ENCODE data around the gene CACNA1B. TPM values are rescaled to one million over a fixed set of nuclear protein-coding genes. Genes with fewer than 3 reads are reported as not detected.
"Not testable (repeated sequence)": the region's sequence is repeated elsewhere in the genome, so short reads cannot be mapped to it uniquely, and the experiment has no call there.

Gene CACNA1B
- polyA plus RNA-seq, 1 of the 3 experiments (the other 2 are of a cell fraction) = 0.03 TPM

- Histone ChIP-seq H3K9me2 (no peaks in the 10 kb centered on the region), H3K27ac (ENCODE audit: low read depth in 2 of 2, low read length in 1 of 2) (no peak overlapping the region), H3K4me2 (no peak overlapping the region), H3F3A (replicated peaks; ENCODE audit: insufficient read depth) (no peaks in the 10 kb centered on the region), H3K9ac (no peak overlapping the region), H3K4me1 (ENCODE audit: control insufficient read depth in 1 of 2, insufficient read depth in 2 of 2, low read depth in 1 of 2, low read length in 1 of 2) (no peaks in the 10 kb centered on the region), H3K4me3 (ENCODE audit: low read depth in 2 of 2, low read length in 1 of 2) (no peak overlapping the region), H3K36me3 (replicated peaks in 1 of 2; ENCODE audit: control insufficient read depth in 1 of 2, insufficient read depth in 2 of 2, low read length in 1 of 2) (no peaks in the 10 kb centered on the region), H4K20me1 (ENCODE audit: insufficient read depth) (no peaks in the 10 kb centered on the region), H2AFZ (ENCODE audit: low read depth) (no peak overlapping the region), H3K9me3 (no peaks in the 10 kb centered on the region), H3K27me3 (ENCODE audit: insufficient read depth) (no peaks in the 10 kb centered on the region), H3K79me2 (ENCODE audit: insufficient read depth) (no peaks in the 10 kb centered on the region)
- no peak for DNase-seq
- no peak for TF ChIP-seq NRF1 (IDR thresholded peaks at IDR 0.05; ENCODE audit: low read depth, low read length)
- TF ChIP-seq, protein P1, sequence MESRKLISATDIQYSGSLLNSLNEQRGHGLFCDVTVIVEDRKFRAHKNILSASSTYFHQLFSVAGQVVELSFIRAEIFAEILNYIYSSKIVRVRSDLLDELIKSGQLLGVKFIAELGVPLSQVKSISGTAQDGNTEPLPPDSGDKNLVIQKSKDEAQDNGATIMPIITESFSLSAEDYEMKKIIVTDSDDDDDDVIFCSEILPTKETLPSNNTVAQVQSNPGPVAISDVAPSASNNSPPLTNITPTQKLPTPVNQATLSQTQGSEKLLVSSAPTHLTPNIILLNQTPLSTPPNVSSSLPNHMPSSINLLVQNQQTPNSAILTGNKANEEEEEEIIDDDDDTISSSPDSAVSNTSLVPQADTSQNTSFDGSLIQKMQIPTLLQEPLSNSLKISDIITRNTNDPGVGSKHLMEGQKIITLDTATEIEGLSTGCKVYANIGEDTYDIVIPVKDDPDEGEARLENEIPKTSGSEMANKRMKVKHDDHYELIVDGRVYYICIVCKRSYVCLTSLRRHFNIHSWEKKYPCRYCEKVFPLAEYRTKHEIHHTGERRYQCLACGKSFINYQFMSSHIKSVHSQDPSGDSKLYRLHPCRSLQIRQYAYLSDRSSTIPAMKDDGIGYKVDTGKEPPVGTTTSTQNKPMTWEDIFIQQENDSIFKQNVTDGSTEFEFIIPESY (IDR thresholded peaks at IDR 0.05; ENCODE audit: borderline replicate concordance, low read depth) = no peak
- no peak for TF ChIP-seq POLR2AphosphoS5 (IDR thresholded peaks at IDR 0.05; ENCODE audit: low read depth, low read length)
- no peak for TF ChIP-seq FOXM1 (IDR thresholded peaks at IDR 0.05; ENCODE audit: low read depth)
- TF ChIP-seq, protein P2, sequence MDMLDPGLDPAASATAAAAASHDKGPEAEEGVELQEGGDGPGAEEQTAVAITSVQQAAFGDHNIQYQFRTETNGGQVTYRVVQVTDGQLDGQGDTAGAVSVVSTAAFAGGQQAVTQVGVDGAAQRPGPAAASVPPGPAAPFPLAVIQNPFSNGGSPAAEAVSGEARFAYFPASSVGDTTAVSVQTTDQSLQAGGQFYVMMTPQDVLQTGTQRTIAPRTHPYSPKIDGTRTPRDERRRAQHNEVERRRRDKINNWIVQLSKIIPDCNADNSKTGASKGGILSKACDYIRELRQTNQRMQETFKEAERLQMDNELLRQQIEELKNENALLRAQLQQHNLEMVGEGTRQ (IDR thresholded peaks at IDR 0.05; ENCODE audit: borderline replicate concordance, low read depth, low read length) = no peak
- TF ChIP-seq CHD2 (IDR thresholded peaks at IDR 0.05; ENCODE audit: low read length, partially characterized antibody) = no peak
- TF ChIP-seq, protein P3, sequence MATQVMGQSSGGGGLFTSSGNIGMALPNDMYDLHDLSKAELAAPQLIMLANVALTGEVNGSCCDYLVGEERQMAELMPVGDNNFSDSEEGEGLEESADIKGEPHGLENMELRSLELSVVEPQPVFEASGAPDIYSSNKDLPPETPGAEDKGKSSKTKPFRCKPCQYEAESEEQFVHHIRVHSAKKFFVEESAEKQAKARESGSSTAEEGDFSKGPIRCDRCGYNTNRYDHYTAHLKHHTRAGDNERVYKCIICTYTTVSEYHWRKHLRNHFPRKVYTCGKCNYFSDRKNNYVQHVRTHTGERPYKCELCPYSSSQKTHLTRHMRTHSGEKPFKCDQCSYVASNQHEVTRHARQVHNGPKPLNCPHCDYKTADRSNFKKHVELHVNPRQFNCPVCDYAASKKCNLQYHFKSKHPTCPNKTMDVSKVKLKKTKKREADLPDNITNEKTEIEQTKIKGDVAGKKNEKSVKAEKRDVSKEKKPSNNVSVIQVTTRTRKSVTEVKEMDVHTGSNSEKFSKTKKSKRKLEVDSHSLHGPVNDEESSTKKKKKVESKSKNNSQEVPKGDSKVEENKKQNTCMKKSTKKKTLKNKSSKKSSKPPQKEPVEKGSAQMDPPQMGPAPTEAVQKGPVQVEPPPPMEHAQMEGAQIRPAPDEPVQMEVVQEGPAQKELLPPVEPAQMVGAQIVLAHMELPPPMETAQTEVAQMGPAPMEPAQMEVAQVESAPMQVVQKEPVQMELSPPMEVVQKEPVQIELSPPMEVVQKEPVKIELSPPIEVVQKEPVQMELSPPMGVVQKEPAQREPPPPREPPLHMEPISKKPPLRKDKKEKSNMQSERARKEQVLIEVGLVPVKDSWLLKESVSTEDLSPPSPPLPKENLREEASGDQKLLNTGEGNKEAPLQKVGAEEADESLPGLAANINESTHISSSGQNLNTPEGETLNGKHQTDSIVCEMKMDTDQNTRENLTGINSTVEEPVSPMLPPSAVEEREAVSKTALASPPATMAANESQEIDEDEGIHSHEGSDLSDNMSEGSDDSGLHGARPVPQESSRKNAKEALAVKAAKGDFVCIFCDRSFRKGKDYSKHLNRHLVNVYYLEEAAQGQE (IDR thresholded peaks at IDR 0.05; ENCODE audit: low read depth, low read length) = no peak
- TF ChIP-seq MEF2A (IDR thresholded peaks at IDR 0.05; ENCODE audit: borderline replicate concordance, low read depth) = no peak
- no peak for TF ChIP-seq SIN3A (IDR thresholded peaks at IDR 0.05; ENCODE audit: borderline replicate concordance, low read depth, low read length)
- TF ChIP-seq ELF1 (IDR thresholded peaks at IDR 0.05) = no peak
- no peak for TF ChIP-seq RFX5 (IDR thresholded peaks at IDR 0.05; ENCODE audit: low read length)
- no peak for TF ChIP-seq GATA2 (CRISPR knock-in tag; IDR thresholded peaks at IDR 0.05)
- TF ChIP-seq CTCF (IDR thresholded peaks at IDR 0.05) = no peak
- TF ChIP-seq EP300 (IDR thresholded peaks at IDR 0.05; ENCODE audit: borderline replicate concordance in 1 of 2, low read depth in 1 of 2, low read length in 1 of 2) = no peak
- ChIA-PET CTCF (no interaction called here), POLR2A (no interaction called here)
- 49% methylated on average over 7 of the region's 7 CpGs for WGBS (ENCODE audit: low lambda C conversion rate)
Observed at GRCh38 chr9:138123086-138123485, 245.5 kb downstream of the CACNA1B start.

GRCh38 chr9:138126090-138126857 is 248.7 kb downstream of the CACNA1B start:
- H3K9me2 ChIP-seq; H3K27ac ChIP-seq (ENCODE audit: low read depth in 2 of 2, low read length in 1 of 2); H2AFZ ChIP-seq (ENCODE audit: low read depth); H3K4me3 ChIP-seq (ENCODE audit: low read depth in 2 of 2, low read length in 1 of 2); DNase-seq; H3K36me3 ChIP-seq (replicated peaks in 1 of 2; ENCODE audit: control insufficient read depth in 1 of 2, insufficient read depth in 2 of 2, low read length in 1 of 2); CTCF ChIA-PET; H3K79me2 ChIP-seq (ENCODE audit: insufficient read depth); H3K27me3 ChIP-seq (ENCODE audit: insufficient read depth); H4K20me1 ChIP-seq (ENCODE audit: insufficient read depth); H3F3A ChIP-seq (replicated peaks; ENCODE audit: insufficient read depth); POLR2A ChIA-PET; H3K9me3 ChIP-seq; H3K9ac ChIP-seq; H3K4me1 ChIP-seq (ENCODE audit: control insufficient read depth in 1 of 2, insufficient read depth in 2 of 2, low read depth in 1 of 2, low read length in 1 of 2); H3K4me2 ChIP-seq: not testable (repeated sequence)
- WGBS (ENCODE audit: low lambda C conversion rate) = 89% methylated on average over 7 of the region's 42 CpGs

Measured in SK-N-SH (cell line).